Measurements from ENCODE around the gene GLIS1. TPM values are rescaled to one million over a fixed set of nuclear protein-coding genes. Genes with fewer than 3 reads are reported as not detected.

GLIS1 gene
- total and polyA plus RNA-seq, 2 donors (not counting 3 experiments of a cell fraction or from before 2014, with no cell fraction given): not detected

- BruUV-seq (replicated peaks): no TSS peak
- intact Hi-C loops (cut with micrococcal nuclease) (no loop called here), dilution Hi-C loops (cut with MboI; ENCODE audit: extremely low pct_ligation_motif_present, low sequenced_read_pairs) (no loop called here)
- H3K36me3 ChIP-seq (ENCODE audit: control insufficient read depth in 2 of 2, extremely low read depth in 1 of 2, insufficient read depth in 2 of 2, low read length in 2 of 2): no peaks in the 10 kb centered on the region
- ChIA-PET CTCF (no interaction called here), POLR2A (no interaction called here)
- no peaks in the 10 kb centered on the region for H3K9me3 ChIP-seq (replicated peaks; ENCODE audit: control insufficient read depth, insufficient read depth, low read length)
- no peaks in the 10 kb centered on the region for H3K4me1 ChIP-seq (ENCODE audit: control insufficient read depth, extremely low read depth, insufficient read depth, low read length)
- H4K20me1 ChIP-seq (replicated peaks; ENCODE audit: control insufficient read depth, extremely low read depth, insufficient read depth, low read length): no peaks in the 10 kb centered on the region
- FAIRE-seq: no peak
- no peaks in the 10 kb centered on the region for H3K9me1 ChIP-seq (replicated peaks; ENCODE audit: control insufficient read depth, extremely low read depth, insufficient read depth, low read length)
- no peak for DNase-seq (ENCODE audit: low read depth, low spot score)
- TF ChIP-seq POLR2AphosphoS5 (IDR thresholded peaks at IDR 0.05; ENCODE audit: insufficient read depth, low read depth, low read length) (no peak), FOS (IDR thresholded peaks at IDR 0.05; ENCODE audit: borderline replicate concordance, insufficient read depth, low read length) (no peak), GATA2 (IDR thresholded peaks at IDR 0.05; ENCODE audit: insufficient read depth, insufficient read length, low read depth, low read length) (no peak), JUN (IDR thresholded peaks at IDR 0.05; ENCODE audit: borderline replicate concordance, insufficient read depth, insufficient read length, low read depth) (no peak), POLR2A (IDR thresholded peaks at IDR 0.05; ENCODE audit: low read depth, low read length) (no peak), MYC (IDR thresholded peaks at IDR 0.05; ENCODE audit: low read depth, low read length) (no peak), CTCF (IDR thresholded peaks at IDR 0.05; ENCODE audit: extremely low read depth in 1 of 2, insufficient read depth in 1 of 2, low read depth in 1 of 2, low read length in 2 of 2) (no peak), MAX (IDR thresholded peaks at IDR 0.05; ENCODE audit: insufficient read depth, insufficient read length) (no peak), EZH2 (IDR thresholded peaks at IDR 0.05; ENCODE audit: borderline replicate concordance, low read depth, low read length, severe bottlenecking) (no peak)
- H3K4me3 ChIP-seq (replicated peaks in 1 of 3; ENCODE audit: insufficient read depth in 1 of 3, low read depth in 1 of 3, low read length in 3 of 3): no peak overlapping the region
- no peak overlapping the region for H3K27ac ChIP-seq (ENCODE audit: insufficient read depth, low read depth, low read length)
- peaks cover 2 to 11% of the 10 kb centered on the region in 2 experiments for H3K27me3 ChIP-seq (ENCODE audit: control insufficient read depth in 2 of 2, insufficient read depth in 2 of 2, low read length in 2 of 2)
- H3K79me2 ChIP-seq (ENCODE audit: control insufficient read depth, insufficient read depth, low read length): no peaks in the 10 kb centered on the region
- no peak overlapping the region for H2AFZ ChIP-seq (ENCODE audit: low read depth, low read length)
- H3K9ac ChIP-seq (replicated peaks; ENCODE audit: extremely low read depth, insufficient read depth, low read length): no peak overlapping the region
- no peak overlapping the region for H3K4me2 ChIP-seq (ENCODE audit: insufficient read depth, low read length)
These were observed 38.2 kb downstream of the GLIS1 start for GRCh38 chr1:53700776-53701175.
